ENCODE results near the gene CCL20. TPM values are rescaled to one million over a fixed set of nuclear protein-coding genes. Genes with fewer than 3 reads are reported as not detected.
A peak's percentile ranks its signal among the peaks of the same experiment; 100 is the strongest.
"Not testable (repeated sequence)": the region's sequence is repeated elsewhere in the genome, so short reads cannot be mapped to it uniquely, and the experiment has no call there.

CCL20 gene
- total RNA-seq, 1 donor, result not detected

DNA sequence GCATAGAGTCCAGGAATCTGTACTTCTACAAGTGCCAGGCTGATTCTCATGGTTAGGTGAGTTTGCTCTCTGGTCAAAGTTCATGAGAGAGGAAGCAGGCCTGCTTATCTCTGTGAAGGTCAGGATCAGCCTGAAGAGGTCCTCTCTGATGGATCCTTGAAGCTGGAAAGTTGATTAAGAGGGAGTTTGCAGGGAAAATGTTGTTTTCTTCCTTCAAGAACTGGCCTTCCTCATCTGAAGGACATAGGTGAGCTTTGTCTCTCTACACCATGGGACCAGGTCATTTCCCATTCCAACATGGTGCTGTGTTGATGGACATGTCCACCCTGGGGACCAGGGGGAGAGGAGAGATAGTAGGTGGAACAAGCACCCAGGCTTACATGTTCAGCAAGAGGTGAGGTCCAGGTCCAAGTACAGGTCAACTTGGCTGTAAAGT lies 14.9 kb downstream of the CCL20 start:
- DNase-seq (ENCODE audit: low read depth in 2 of 3, low spot score in 2 of 3), result no peak

DNA sequence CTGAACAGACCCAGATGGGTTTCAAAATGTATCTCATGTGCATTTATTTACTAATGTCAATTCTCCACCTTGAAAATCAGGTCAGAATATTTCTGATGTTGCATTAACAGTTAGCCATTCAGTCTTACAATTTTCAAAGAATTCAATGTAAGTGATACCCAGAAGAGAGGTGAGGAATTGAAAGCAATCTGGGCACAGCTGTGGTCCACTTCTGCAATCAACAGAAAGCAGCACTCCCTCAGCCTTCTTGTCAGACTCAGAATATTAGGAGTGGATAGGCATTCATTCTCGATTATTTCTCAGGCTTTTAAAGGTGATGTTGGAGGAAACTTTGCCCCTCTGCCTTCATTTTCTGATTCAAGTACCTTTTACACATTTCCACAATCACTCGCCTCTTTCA lies 15.7 kb downstream of the CCL20 start:
- no peak for DNase-seq (ENCODE audit: low read depth in 2 of 3, low spot score in 2 of 3)

DNA sequence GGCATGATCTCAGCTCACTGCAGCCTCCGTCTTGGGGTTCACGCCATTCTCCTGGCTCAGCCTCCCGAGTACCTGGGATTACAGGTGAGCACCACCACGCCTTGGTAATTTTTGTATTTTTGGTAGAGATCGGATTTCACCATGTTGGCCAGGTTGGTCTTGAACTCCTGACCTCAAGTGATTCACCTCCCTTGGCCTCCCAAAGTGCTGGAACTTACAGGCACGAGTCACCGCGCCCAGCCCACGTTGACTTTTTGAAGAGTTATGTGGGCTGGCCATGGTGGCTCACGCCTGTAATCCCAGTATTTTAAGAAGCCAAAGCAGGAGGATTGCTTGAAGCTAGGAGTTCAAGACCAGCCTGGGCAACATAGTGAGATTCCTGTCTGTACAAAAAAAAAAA lies 20.8 kb downstream of the CCL20 start:
- DNase-seq (ENCODE audit: low read depth in 2 of 3, low spot score in 2 of 3), result no peak

DNA sequence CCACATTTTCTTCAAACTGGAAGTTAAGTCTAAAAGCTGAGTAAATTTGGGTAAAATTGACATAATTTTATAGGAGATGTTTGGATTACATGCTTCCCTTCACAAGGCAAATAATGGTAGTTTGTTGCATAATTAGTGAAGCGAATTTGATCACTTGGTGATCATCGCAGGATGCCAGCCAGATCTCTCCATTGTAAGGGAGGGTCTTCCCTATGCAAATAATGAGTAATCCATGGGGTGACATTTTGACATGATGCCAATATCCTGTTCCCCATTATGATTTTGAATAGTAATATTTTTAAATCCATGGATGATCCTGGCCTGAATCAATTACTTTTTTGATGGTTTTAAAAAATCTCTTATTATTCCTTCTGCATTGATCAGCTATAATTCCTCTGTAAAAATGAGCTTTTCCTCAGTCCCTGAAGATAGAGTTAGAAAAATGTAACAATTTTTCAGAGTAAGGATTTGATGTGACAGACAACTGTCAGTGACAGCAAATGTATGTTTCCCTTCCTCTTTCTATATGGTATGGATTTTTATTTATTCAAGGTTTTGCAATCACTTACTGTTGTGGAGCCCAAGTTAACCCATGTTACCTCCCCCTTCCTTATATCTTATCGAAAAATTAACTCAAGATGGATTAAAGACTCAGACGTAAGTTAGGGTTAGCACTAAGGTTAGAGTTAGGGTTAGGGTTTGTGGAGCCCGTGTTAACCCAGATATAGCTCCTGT lies 21.4 kb downstream of the CCL20 start:
- DNase-seq (ENCODE audit: low read depth in 2 of 3, low spot score in 2 of 3), result no peak

DNA sequence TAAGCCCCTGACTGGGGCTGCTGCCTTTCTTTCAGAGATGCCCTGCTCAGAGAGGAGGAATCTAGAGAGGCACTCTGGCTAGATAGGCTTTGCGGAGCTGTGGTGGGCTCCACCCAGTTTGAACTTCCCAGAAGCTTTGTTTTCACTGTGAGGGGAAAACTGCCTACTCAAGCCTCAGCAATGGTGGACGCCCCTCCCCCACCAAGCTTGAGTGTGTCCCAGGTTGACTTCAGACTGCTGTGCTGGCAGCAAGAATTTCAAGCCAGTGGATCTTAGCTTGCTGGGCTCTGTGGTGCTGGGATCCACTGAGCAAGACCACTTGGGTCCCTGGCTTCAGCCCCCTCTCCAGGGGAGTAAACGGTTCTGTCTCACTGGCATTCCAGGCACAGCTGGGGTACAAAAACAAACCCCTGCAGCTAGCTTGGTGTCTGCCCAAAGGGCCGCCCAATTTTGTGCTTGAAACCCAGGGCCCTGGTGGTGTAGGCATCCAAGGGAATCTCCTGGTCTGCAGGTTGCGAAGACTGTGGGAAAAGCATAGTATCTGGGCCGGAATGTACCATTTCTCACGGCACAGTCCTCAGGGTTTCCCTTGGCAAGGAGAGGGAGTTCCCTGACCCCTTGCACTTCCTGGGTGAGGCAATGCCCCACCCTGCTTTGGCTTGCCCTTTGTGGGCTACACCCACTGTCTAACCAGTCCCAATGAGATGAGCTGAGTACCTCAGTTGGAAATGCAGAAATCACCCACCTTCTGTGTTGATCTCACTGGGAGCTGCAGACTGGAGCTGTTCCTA lies 25.9 kb downstream of the CCL20 start:
- DNase-seq (ENCODE audit: low read depth in 2 of 3, low spot score in 2 of 3), result not testable (repeated sequence)

DNA sequence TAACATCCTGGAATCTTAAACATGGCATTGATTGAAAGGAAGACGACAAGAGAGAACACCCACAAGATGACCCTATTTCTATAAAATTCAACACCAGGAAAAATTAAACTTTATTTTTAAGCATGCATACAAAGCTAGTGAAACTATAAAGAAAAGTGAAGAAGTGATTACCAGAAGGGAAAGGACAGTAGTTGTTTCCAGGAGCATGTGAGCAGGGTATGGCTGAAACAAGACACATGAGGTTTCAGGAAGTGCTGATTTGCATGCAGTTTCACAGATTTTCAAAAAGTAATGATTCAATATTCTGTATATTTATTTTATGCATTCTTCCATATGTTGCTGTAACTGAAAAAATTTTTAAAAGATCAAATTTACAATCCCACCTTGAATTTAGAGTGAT lies 33.2 kb downstream of the CCL20 start:
- no peak for DNase-seq (ENCODE audit: low read depth in 2 of 3, low spot score in 2 of 3)

DNA sequence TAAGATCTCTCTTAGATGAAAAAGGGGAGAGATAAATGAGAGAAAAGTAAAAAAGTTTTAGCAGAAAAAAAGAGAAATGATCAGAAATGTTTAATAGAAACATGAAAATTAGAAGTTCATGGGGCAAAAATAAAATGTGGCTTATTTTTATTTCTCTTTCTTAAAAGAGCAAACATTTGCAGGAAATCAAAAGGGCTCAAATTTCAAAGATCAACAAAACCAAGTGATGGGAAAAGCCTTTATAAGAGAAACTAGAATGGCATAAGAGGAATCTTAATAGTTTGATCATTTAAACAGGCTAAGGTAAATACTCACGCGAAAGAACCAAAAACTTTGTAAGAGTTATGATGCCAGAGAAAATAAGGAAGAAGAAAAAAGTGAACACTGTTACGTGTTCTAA lies 34.5 kb downstream of the CCL20 start:
- no peak for DNase-seq (ENCODE audit: low read depth in 2 of 3, low spot score in 2 of 3)

DNA sequence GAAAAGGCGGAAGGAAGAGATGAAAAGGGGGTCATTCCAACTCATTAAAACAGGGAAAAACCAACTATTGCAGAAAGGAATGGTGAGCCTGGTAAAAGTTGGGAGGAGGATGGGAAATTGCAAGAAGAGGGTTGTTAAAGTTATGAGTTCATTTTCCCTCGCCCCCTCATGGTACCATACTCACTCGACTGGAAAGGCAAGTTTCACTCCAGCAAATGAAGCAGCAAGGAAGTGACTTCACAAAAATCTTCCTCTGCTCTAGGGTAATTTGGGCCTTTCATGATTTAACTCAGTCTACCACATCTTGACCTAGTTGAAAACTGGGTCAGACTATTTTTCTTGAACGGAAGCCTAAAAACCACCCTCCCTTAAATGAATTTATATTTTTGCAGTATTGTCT lies 34.9 kb downstream of the CCL20 start:
- DNase-seq (ENCODE audit: low read depth in 2 of 3, low spot score in 2 of 3), result no peak

DNA sequence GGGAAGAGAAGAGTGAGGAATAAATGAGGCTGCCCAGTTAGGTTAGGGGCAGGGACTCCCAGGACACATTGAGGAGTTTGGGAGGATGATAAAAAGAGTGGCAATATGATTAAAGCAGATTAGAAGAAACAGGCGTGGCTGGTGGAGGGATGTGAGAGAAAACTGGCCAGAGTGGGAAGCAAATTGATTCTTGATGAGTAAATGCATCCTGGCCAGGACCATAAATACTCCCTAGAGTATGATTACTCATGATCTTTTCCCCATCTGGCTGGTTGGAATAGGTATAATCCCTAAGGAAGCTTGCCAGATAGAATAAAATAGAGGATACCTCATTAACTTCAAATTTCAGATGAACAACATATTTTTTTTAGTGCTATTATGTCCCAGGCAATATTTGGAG lies 36.3 kb downstream of the CCL20 start:
- DNase-seq (ENCODE audit: low read depth in 2 of 3, low spot score in 2 of 3), result no peak

DNA sequence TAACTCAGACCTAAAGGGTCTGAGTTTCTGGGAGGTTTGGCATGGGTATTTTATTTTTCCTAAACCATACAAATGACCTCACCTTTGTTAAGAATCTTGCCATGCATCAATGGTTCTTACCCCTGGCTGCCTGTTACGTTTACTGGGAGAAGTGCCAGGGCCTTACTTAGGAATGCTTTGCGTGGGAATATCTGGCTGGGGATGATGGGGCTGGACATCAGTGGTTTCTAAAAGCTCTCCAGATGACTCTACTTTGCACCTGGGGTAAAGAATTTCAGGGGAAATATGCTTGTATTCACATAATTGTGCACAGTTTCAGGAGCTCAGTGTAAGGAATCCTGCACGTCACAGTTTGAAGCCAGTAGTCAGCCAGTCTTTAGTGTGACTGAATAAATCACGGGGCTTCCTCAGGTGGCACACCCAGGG lies 39.6 kb downstream of the CCL20 start:
- DNase-seq (ENCODE audit: low read depth in 2 of 3, low spot score in 2 of 3), result no peak

DNA sequence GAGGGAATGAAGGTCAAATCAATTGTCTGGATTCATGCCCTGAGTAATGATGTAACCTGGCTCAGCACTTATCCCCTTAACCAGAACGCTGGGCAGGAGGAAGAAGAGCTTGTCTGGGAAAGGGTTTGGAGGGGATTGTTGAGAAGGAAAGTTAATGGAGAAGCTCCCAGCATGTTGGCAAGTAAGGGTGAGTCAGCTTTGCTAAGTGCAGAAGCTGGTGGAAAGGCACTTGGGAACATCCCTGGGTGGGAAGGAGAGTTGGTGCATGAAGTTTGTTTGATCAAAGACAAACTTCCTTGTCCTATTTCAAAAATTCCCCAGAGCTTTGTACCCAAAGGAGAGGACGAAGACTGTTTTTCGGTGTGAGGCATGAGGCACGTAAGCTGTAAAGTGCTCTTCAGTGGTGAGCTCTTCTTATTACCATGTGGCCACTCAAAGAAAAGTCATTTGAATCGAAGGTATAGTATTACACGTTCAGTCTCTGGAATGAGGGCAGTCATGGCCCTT lies 40.2 kb downstream of the CCL20 start:
- DNase-seq (ENCODE audit: low read depth in 2 of 3, low spot score in 2 of 3), result no peak

DNA sequence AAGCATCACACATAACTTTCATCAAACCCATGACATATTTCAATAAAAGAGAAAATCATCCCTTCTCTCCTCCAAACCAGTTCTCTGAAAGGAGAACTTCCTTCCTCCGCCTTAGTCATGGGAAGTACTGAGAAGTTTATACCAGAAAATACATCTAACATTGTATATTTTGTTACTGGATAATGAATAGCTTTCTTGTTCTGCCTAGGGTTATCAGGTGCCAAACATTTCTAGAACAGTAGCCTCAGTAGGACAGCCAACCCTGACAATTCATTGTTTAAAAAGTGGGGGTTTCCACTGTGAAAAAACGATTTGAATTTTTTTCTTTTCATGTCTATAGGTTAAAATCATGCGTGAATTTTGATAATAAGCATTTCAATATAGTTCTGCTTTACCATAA lies 41.8 kb downstream of the CCL20 start:
- DNase-seq (ENCODE audit: low read depth in 2 of 3, low spot score in 2 of 3), result no peak

DNA sequence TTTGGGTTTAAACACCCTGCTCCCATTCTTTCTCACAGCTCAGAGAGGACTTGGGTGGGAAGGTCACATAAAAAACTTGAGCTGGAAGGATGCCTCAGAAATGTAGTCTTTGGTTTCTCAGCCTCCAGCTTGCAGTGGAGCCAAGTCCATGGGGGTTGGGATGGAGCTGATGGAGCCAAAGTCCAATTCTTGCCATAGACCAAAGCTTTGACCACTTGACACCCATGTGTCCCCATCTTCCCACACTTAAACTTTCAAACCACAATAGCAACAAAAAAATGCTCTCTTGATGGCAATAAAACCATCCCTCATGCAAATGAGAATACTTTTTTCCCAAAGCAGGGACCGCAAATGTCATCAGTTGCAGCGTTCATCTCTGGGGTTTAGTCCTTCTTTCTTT lies 43.1 kb downstream of the CCL20 start:
- DNase-seq (ENCODE audit: low read depth in 2 of 3, low spot score in 2 of 3), result no peak

DNA sequence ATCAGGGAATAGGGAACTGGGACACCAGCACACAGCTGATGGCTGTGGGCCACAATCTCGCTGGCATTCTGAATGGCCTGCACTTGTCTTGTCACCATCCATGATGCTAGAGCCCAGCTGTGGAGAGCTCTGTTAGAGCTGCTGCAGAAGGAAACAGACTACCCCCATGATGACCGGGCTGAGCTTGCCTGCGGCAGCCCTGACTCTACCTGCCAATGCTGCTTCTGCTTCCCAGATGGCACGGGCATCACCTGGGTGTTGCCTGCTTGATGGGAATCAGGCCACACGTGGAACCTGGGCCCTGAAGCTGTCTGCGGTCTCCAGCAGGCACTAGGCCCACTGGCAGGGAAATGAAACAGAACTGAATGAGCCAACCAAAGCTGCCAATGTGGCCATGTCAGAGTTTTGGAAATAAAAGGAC lies 46.6 kb downstream of the CCL20 start:
- DNase-seq (ENCODE audit: low read depth in 2 of 3, low spot score in 2 of 3), result no peak

DNA sequence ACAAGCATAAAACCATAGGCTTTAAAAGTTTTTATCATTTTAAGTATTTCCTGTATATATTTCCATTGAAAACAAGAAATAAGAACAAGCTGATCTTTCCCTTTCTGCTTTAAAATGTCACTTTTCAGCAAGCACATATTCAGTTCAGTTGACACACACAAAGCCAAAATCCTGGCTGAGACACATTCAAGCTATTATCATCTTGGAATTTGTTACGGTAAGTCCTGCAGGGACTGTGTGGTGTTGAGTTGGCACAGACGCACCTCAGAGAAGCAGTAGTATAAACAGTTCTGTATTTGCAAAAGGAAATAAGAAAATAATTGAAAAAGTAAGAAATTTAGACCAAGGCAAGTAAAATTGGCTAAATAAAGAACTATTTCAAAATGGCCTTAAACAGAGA lies 47.4 kb downstream of the CCL20 start:
- DNase-seq (ENCODE audit: low read depth in 2 of 3, low spot score in 2 of 3), result no peak

DNA sequence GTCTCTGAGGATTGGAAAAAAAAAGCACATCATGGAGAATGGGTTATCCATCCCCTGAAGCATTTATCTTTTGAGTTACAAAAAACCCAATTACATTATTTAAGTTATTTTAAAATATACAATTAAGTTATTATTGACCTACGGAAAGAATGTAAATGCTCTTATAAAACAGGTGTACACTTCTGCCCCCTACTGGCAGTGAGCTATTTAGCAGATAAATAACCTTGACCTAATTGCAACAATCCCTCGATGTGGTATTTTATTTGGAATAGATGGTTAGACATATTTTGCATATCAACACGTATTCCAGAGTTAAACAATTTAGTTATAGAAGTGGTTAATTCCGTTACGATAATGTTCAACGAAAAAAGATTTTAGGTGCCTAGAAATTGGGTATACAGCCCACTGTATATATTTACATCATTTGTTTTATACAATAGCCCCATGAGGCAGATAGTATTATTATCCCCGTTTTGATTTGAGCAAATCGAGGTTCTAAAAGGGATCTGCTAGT lies 48.6 kb downstream of the CCL20 start:
- DNase-seq (ENCODE audit: low read depth in 2 of 3, low spot score in 2 of 3), result peak in 2 of 3 donors; percentile 35 to 58

DNA sequence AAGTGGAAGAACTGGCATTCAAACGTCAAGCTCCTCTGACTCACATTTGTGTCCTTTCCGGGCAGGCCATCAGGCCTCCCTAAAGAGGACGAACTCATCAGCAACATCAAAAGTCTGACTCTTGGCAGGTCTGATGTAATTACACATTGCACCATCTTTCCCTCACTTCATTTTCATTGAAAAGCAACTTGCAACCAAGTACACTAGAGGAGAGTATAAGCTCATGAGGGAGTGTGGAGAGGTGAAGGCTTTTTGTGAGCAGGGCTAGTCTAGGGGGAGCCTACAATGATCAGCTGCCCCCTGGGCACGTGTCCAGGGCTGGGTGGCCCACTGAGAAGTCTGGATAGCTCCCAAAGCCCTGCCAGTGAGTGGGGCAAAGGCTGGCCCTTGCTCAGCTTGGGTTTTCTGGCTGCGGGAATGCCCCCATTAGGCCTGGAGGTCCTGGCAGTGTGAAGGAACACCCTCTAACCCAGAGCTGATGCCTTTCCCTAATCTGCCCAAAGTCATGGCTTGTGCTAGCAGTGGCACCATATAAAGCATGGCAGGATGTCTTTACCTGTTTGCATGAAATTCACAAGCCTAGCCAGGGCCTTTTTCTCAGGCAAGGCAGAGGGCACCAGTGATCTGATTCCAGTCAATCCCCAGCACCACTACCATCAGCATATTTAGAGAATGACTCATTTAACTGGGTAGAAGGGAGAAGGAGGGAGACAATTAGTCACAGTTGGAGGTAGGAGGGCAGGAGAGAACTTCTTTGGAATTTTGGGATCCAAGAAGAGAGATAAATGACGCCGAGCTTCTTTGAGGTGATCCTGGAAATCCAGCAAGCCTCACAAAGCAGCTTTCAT lies 49.3 kb downstream of the CCL20 start:
- DNase-seq (ENCODE audit: low read depth in 2 of 3, low spot score in 2 of 3), result no peak

DNA sequence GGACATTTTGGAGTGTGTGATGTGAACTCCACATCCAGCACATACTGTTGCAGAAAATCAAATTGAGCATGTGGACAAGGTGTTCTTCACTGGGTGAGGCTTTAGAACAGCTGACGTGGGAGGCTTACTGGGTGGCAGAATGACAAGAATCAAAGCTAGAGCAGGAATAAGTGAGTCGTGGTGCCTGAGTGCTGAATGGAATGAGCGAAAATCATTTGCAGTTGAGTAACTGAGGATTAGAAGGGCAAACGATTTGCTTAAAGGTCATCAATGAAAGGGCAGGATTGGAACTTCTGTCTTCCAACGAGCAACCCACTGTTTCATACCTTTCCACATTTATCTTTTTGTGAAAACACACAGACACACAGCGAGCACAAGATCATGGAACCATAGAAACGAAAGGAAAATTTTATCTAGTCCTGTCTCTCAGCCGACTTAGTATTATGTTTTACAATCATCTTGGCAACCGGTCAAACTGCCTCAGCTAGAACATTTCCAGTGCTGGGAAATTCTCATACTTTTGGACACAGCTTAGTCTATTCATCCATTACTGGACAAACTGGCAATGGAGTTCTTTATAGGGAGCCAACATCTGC lies 50.6 kb downstream of the CCL20 start:
- DNase-seq (ENCODE audit: low read depth in 2 of 3, low spot score in 2 of 3), result no peak

DNA sequence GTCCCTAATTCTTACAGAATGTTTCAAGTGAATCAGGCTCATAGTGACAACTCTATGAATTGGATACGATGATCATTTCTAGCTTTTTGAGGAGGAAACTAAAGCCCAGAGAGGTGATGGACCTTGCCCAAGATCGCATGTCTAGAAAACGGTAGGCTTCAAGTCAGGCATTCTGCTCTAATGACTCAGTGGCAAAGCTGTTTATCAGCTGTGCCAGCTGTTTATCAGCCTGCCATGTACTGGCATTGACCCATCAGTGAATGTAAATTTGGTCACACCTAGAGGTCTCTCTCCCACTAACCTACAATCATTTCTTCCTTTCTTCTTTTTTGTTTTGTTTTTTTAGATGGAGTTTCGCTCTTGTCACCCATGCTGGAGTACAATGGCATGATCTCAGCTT lies 51.6 kb downstream of the CCL20 start:
- no peak for DNase-seq (ENCODE audit: low read depth in 2 of 3, low spot score in 2 of 3)

All from hematopoietic multipotent progenitor cell (in vitro differentiated cells).